Cardiac muscle cell (in vitro differentiated cells and primary cell): Measurements from ENCODE around the gene CUEDC2. TPM values are rescaled to one million over a fixed set of nuclear protein-coding genes. Genes with fewer than 3 reads are reported as not detected.
A peak's percentile ranks its signal among the peaks of the same experiment; 100 is the strongest.

Source experiments
- DNase-seq, 2 donors: peaks; one replicate each; pipeline versions ENCODE4 v3.0.0 to v3.0.0-alpha.2; 2010 to 2017; ENCODE audit warnings: low read depth in 1 of 2, low spot score in 1 of 2
- H3K27ac ChIP-seq: fragments of 200-600 bp; sonication (generic); 2 replicates; pipeline ENCODE4 v1.5.1; 2016
- H3K27me3 ChIP-seq: fragments of 200-600 bp; sonication (generic); 2 replicates; pipeline ENCODE4 v1.6.0; 2016; ENCODE audit warnings: control low read depth
- H3K36me3 ChIP-seq: fragments of 200-600 bp; sonication (generic); 2 replicates; pipeline ENCODE4 v1.5.1; 2016; ENCODE audit warnings: control low read depth
- H3K4me1 ChIP-seq: fragments of 200-600 bp; sonication (generic); 2 replicates; pipeline ENCODE4 v1.8.1; 2017; ENCODE audit warnings: low read depth, mild to moderate bottlenecking, mixed run types
- H3K4me3 ChIP-seq: fragments of 200-600 bp; sonication (generic); 2 replicates; pipeline ENCODE4 v1.5.1; 2016; ENCODE audit warnings: mild to moderate bottlenecking
- H3K9me3 ChIP-seq: fragments of 200-600 bp; sonication (generic); 2 replicates; pipeline ENCODE4 v1.5.1; 2017; ENCODE audit warnings: low read depth, mild to moderate bottlenecking, control low read depth
- polyA plus RNA-seq: library from polyadenylated mRNA; unstranded; fragments of >200 nt; fragmentation: Nextera tagmentation; extraction: Ambion mirVana; gene quantifications from 2 replicates; pipeline ENCODE4 v1.2.1, GENCODE V29; 2016
- total RNA-seq: library from RNA; depleted of rRNA; stranded (reverse); fragments of >200 nt; gene quantifications from 2 replicates; pipeline ENCODE4 v1.2.3, GENCODE V29; 2016
- TF ChIP-seq, protein P1 (sequence below): IDR thresholded peaks from 2 replicates; pipeline ENCODE4 v1.5.1; 2012; ENCODE audit warnings: low read depth, mild to moderate bottlenecking, low read length

The CUEDC2 gene
- total and polyA plus RNA-seq, 2 experiments from 2014 or later = 134 to 190 TPM

DNA sequence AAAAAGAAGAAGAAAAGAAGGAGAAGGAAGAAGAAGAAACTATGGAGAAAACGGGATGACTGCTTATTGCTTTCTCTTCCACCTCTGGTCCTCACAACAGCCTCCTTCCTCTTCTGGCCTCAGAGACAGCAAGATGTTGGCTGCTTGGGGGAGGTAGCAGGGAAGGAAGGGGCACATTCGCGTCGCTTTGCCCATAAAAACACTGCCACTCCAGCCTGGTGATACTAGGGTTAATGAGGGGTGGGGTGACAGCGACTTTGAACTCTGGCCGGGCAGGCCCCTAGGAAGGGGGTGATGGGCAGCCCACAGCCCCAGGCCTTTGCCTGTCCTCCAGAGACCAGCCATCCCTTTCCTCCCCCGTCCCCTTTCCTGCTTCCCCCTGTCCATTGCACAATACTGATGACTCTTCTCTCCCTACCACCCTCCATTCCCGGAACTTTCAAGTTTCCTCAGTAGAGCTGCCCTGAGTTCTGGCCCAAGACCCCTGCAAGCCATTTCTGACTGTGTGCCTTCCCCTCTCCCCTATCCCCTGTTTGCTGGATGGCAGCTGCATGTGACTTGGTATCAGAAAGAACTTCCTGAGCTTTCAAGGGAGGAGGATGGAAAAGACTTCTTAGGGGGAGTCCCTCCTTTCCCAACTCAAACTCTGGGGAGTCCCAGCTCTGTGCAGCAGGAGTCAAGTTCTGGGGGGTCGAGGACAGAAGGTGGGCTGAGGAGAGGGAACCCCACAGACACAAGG lies 2.2 kb upstream of the CUEDC2 start:
- H3K27ac ChIP-seq = no peak overlapping the region
- no peaks in the 10 kb centered on the region for H3K9me3 ChIP-seq
- peak in 1 of 2 donors; percentile 87 for DNase-seq
- no peaks in the 10 kb centered on the region for H3K27me3 ChIP-seq
- peaks cover 10% of the 10 kb centered on the region for H3K4me1 ChIP-seq
- H3K4me3 ChIP-seq = no peak overlapping the region
- TF ChIP-seq, protein P1, sequence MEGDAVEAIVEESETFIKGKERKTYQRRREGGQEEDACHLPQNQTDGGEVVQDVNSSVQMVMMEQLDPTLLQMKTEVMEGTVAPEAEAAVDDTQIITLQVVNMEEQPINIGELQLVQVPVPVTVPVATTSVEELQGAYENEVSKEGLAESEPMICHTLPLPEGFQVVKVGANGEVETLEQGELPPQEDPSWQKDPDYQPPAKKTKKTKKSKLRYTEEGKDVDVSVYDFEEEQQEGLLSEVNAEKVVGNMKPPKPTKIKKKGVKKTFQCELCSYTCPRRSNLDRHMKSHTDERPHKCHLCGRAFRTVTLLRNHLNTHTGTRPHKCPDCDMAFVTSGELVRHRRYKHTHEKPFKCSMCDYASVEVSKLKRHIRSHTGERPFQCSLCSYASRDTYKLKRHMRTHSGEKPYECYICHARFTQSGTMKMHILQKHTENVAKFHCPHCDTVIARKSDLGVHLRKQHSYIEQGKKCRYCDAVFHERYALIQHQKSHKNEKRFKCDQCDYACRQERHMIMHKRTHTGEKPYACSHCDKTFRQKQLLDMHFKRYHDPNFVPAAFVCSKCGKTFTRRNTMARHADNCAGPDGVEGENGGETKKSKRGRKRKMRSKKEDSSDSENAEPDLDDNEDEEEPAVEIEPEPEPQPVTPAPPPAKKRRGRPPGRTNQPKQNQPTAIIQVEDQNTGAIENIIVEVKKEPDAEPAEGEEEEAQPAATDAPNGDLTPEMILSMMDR = no peak
- H3K36me3 ChIP-seq = no peaks in the 10 kb centered on the region

DNA sequence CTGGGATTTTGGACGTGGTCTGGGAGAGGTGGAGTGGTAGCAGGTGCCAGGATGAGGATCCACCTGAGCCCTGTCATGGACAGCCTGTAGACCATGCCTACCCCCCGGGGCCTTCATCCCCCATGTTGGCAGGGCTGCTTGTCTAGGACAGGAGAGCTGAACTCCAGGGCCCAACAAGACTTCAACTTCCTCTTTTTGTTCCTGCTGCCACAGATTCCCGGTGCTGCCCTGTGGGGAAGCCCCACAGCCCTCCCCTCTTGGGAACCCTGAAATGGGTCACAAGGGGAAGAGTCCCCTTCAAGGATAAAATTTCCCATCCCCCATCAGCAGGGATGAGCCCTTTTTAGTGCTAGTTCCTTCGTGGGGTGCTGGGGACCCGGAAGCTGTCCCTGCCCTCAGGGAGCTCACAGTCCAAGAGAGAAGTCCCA lies 1.3 kb upstream of the CUEDC2 start:
- no peaks in the 10 kb centered on the region for H3K36me3 ChIP-seq
- H3K4me1 ChIP-seq = peaks cover 10% of the 10 kb centered on the region
- DNase-seq = no peak
- H3K27ac ChIP-seq = no peak overlapping the region
- no peaks in the 10 kb centered on the region for H3K9me3 ChIP-seq
- TF ChIP-seq, protein P1 = no peak
- H3K4me3 ChIP-seq = no peak overlapping the region
- H3K27me3 ChIP-seq = no peaks in the 10 kb centered on the region

DNA sequence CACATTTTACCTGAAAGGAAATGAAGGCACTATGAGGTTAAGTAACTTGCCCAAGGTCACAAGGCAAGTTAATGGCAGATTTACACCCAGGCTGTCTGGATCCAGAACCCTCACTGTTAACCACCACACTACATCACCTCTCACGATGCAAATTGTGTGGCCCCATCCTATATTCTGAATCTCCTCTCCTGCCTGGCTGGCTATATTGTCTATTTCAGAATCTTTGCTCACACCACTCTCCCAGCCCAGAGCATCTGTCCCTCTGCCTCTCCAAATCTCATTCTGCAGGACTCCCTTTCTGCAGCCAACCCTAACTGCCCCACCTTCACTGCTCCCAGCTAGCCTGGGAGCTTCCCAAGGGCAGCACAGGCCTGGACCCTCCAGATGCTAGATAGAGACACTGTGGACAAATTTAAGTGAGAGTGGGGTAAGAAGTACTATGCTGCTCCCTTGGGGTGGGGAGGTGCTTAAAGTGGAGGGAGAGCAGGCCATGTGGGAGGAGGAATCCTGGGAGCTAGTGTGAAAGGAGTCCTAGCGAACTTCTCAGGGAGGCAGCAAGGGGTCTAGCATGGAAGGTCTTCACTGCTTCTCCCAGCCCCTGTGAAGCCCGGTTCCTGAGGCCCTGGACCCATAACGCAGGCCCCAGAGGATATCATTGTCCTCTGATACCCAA lies 786 bp downstream of the CUEDC2 start:
- Histone ChIP-seq H3K27me3 (no peaks in the 10 kb centered on the region), H3K27ac (peak overlapping the region; percentile 76), H3K4me1 (peaks cover 10% of the 10 kb centered on the region), H3K36me3 (no peaks in the 10 kb centered on the region), H3K4me3 (peak overlapping the region; percentile 59), H3K9me3 (no peaks in the 10 kb centered on the region)
- peak in 1 of 2 donors; percentile 58 for DNase-seq
- TF ChIP-seq, protein P1 = no peak

DNA sequence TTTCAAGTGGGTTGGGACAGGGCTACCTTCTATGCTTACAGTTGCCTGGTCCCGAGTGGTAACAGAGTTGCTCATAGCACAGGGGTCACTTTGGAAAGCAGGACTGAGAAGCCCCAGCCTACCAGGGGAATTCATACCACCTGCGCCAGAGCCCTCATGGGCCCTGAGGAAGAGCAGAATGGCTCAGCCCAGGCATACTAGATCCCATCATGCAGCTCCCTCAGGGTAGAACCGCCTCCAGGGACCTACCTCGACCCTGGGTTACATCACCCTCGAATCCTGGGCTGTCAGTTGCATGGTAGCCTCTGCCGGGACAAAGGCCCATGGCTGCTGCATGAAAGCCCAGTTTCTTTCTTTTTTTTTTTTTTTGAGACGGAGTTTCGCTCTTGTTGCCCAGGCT lies 2.9 kb downstream of the CUEDC2 start:
- Histone ChIP-seq H3K36me3 (no peaks in the 10 kb centered on the region), H3K9me3 (no peaks in the 10 kb centered on the region), H3K27me3 (no peaks in the 10 kb centered on the region), H3K4me1 (no peaks in the 10 kb centered on the region), H3K4me3 (no peak overlapping the region), H3K27ac (no peak overlapping the region)
- TF ChIP-seq, protein P1 = no peak
- no peak for DNase-seq

DNA sequence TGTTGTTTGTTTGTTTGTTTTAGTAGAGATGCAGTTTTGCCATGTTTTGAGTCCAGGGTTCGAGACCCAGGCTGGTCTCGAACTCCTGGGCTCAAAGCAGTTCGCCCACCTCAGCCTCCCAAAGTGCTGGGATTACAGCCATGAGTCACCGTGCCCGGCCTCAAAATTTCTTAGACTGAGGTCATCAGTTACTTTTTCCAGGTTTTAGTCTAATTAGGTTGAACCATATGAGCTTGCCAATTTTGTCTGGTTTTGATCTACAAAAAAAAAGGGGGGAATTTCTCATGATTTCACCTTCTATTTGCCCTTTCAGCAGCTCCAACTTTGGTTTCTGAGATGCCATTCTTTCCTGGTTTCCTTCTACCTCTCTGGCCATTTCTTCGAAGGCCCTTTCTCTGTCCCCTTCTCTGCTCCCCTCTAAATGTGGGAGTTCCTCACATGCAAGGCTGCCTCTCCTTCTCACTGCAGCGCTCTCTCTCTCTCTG lies 5.5 kb downstream of the CUEDC2 start:
- H3K36me3 ChIP-seq = peaks cover 7% of the 10 kb centered on the region
- H3K27me3 ChIP-seq = no peaks in the 10 kb centered on the region
- TF ChIP-seq, protein P1 = no peak

More for the DNA sequence above, 5.5 kb downstream of the CUEDC2 start:
- H3K9me3 ChIP-seq = no peaks in the 10 kb centered on the region
- no peak overlapping the region for H3K4me3 ChIP-seq
- no peak for DNase-seq
- H3K4me1 ChIP-seq = peaks cover 7% of the 10 kb centered on the region
- no peak overlapping the region for H3K27ac ChIP-seq
